ENCODE measurements around the gene TUBGCP6.

The TUBGCP6 gene

GRCh38 chr22:50268655-50269113, 23.9 kb upstream of the TUBGCP6 start:
- Histone ChIP-seq H3K4me3 (ENCODE audit: low read depth, low read length) (no peak overlapping the region), H3K27me3 (peaks cover 5% of the 10 kb centered on the region), H3K36me3 (no peaks in the 10 kb centered on the region), H3K4me1 (peaks cover 9% of the 10 kb centered on the region), H3K9me3 (no peaks in the 10 kb centered on the region)
- TF ChIP-seq, protein P1, sequence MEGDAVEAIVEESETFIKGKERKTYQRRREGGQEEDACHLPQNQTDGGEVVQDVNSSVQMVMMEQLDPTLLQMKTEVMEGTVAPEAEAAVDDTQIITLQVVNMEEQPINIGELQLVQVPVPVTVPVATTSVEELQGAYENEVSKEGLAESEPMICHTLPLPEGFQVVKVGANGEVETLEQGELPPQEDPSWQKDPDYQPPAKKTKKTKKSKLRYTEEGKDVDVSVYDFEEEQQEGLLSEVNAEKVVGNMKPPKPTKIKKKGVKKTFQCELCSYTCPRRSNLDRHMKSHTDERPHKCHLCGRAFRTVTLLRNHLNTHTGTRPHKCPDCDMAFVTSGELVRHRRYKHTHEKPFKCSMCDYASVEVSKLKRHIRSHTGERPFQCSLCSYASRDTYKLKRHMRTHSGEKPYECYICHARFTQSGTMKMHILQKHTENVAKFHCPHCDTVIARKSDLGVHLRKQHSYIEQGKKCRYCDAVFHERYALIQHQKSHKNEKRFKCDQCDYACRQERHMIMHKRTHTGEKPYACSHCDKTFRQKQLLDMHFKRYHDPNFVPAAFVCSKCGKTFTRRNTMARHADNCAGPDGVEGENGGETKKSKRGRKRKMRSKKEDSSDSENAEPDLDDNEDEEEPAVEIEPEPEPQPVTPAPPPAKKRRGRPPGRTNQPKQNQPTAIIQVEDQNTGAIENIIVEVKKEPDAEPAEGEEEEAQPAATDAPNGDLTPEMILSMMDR (IDR thresholded peaks at IDR 0.05; ENCODE audit: low read depth, low read length): no peak
- no peak for DNase-seq

DNA sequence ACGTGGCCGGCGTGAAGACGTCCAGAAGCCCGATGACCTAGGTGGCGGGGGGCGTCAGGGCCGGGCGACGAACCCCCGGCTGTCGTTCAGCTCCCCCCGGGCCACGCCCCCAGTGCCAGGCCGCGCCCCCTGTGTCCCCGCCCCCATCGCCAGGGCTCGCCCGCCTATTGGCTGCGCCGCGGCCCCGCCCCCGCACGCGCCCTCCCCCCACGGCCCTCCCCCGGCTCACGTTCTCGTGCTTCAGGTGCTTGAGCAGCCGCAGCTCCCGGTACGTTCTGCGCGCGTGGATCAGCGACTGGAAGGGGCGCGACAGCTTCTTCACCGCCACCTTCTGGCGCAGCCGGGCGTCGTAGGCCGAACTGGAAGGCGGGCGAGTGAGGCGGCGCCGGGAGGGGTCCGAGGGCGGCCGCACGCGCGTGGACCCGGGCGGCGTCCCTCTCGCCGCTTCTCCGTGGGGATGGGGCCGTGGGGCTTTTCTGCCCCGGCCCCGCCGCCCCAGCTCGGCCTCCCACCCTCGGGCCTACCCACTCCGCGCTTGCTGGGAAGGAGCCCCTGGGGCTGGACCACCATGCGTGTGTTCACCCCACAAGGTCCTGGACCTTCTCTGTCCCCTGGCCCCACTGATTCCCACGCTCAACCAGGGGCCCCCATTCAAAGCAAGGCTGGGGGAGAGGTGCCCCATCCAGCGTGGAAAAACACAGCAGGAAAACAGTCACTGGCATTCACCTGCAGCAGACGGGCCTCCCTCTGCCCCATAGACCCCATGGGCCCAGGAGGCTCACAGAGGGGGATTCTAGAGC, 23.0 kb upstream of the TUBGCP6 start:
- H3K4me1 ChIP-seq: peaks cover 11% of the 10 kb centered on the region
- H3K4me3 ChIP-seq (ENCODE audit: low read depth, low read length): no peak overlapping the region
- H3K9me3 ChIP-seq: no peaks in the 10 kb centered on the region
- H3K27me3 ChIP-seq: peaks cover 5% of the 10 kb centered on the region
- DNase-seq: no peak
- TF ChIP-seq, protein P1 (IDR thresholded peaks at IDR 0.05; ENCODE audit: low read depth, low read length): no peak
- no peaks in the 10 kb centered on the region for H3K36me3 ChIP-seq

DNA sequence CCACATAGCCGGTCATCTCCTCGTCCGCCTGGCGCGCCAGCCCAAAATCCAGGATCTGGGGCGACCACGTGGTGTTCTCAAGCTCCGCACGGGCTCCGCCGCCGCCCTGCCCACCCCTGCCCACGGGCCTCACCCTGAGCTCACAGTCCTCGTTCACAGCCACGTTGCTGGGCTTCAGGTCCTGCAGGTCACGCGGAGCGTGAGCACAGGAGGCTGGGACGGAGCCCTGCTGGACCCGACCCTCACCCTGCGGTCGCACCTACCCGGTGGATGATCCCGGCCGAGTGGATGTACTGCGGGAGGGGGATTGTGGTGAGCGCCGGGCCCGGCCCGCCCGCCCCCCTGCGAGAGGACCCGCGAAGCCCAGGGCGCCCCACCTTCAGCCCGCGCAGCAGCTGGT, 22.2 kb upstream of the TUBGCP6 start:
- H3K27me3 ChIP-seq: peaks cover 5% of the 10 kb centered on the region
- TF ChIP-seq, protein P1 (IDR thresholded peaks at IDR 0.05; ENCODE audit: low read depth, low read length): no peak
- no peak overlapping the region for H3K4me3 ChIP-seq (ENCODE audit: low read depth, low read length)
- no peaks in the 10 kb centered on the region for H3K9me3 ChIP-seq
- H3K36me3 ChIP-seq: no peaks in the 10 kb centered on the region
- DNase-seq: no peak
- peaks cover 14% of the 10 kb centered on the region for H3K4me1 ChIP-seq

DNA sequence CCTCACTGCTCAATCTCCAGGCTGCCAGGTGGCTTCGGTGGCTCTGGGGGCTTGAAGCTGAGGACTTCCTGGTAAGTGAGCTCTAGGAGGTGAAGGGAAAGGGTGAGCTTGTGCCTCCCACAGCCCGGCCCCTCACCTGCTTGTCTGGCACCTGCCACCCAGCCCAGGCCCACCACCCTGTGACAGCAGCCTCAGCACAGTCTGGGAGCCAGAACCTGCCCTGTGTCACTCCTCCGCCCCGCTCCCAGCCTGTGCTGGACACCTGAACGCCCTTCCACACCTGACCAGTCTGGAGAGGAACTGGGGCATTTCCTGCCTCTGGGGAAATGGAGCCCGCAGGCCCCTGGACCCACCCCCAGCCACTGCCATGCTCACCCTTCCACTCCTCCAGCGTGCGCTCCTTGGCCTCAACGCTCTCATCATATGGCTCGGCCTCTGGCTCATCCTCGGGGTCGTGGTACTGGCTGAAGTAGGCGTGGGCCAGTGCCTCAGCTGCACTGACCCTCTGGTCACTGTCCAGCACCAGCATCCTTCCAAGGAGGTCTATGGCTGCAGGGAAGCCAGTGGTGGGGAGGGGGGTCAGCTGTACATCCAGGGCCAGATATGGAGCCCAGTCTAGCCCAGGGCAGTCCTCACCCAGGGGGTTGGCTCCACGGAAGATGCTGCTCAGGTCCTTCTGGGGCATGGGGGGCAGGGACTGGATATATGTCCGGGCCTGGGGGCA, 20.3 kb upstream of the TUBGCP6 start:
- H3K27me3 ChIP-seq: no peaks in the 10 kb centered on the region
- H3K4me3 ChIP-seq (ENCODE audit: low read depth, low read length): no peak overlapping the region
- H3K36me3 ChIP-seq: no peaks in the 10 kb centered on the region
- DNase-seq: no peak
- TF ChIP-seq, protein P1 (IDR thresholded peaks at IDR 0.05; ENCODE audit: low read depth, low read length): no peak
- H3K4me1 ChIP-seq: peaks cover 13% of the 10 kb centered on the region
- H3K9me3 ChIP-seq: no peaks in the 10 kb centered on the region

- H3K4me3 ChIP-seq (ENCODE audit: low read depth, low read length): no peak overlapping the region
- H3K9me3 ChIP-seq: no peaks in the 10 kb centered on the region
- peaks cover 10% of the 10 kb centered on the region for H3K4me1 ChIP-seq
- no peaks in the 10 kb centered on the region for H3K36me3 ChIP-seq
- TF ChIP-seq, protein P1 (IDR thresholded peaks at IDR 0.05; ENCODE audit: low read depth, low read length): no peak
- no peaks in the 10 kb centered on the region for H3K27me3 ChIP-seq
- no peak for DNase-seq
These were observed 19.4 kb upstream of the TUBGCP6 start for GRCh38 chr22:50264104-50264745.

Data from BE2C (cell line).